ENCODE data around the gene MACROD2.

- TF ChIP-seq CTCF (conservative IDR thresholded peaks at IDR 0.05): no peak
- TF ChIP-seq ZFX (IDR thresholded peaks at IDR 0.05): no peak
These were observed 437.3 kb downstream of the MACROD2 start for GRCh38 chr20:14432597-14432996.
